PC-9 (cell line): Measurements from ENCODE around the gene ZNF598. TPM values are rescaled to one million over a fixed set of nuclear protein-coding genes. Genes with fewer than 3 reads are reported as not detected.

Source experiments
- BruUV-seq: library from RNA; stranded (reverse); fragments of 400-500 nt; replicated peaks from 2 replicates; lab custom pipeline; 2021; lab: Mats Ljungman, UMichigan
- CTCF ChIA-PET: fragments of 300-600 bp; sonication (Branson Sonifier 250); formaldehyde crosslinking; loops from one replicate; lab custom pipeline; 2022; ENCODE audit warnings: antibody characterized with exemption; lab: Charles Lee
- POLR2A ChIA-PET: fragments of 300-600 bp; sonication (Branson Sonifier 250); formaldehyde crosslinking; loops from one replicate; lab custom pipeline; 2022; ENCODE audit warnings: antibody characterized with exemption; ENCODE audit not compliant: unreplicated experiment; lab: Charles Lee
- DNase-seq, 2 experiments: peaks; one replicate each; pipeline versions ENCODE4 v3.0.0 to v3.0.0-alpha.2; 2015 to 2022; ENCODE audit warnings: mixed read lengths in 1 of 2
- H2AFZ ChIP-seq: fragments of 200-600 bp; sonication (generic); 2 replicates; pipeline ENCODE4 v1.8.1; 2017; ENCODE audit warnings: antibody characterized with exemption
- H3F3A ChIP-seq: fragments of 200-600 bp; sonication (generic); 2 replicates; pipeline ENCODE4 v1.8.1; 2017; ENCODE audit warnings: antibody characterized with exemption, mild to moderate bottlenecking, low read depth; ENCODE audit not compliant: insufficient read depth
- H3K27ac ChIP-seq: fragments of 200-600 bp; sonication (generic); 2 replicates; pipeline ENCODE4 v1.6.1; 2016; ENCODE audit warnings: mixed run types
- H3K27me3 ChIP-seq: fragments of 200-600 bp; sonication (generic); 2 replicates; pipeline ENCODE4 v1.6.1; 2016; ENCODE audit warnings: low read depth, mixed run types; ENCODE audit not compliant: insufficient read depth
- H3K36me3 ChIP-seq: fragments of 200-600 bp; sonication (generic); 2 replicates; pipeline ENCODE4 v1.6.1; 2016; ENCODE audit warnings: low read depth, mixed run types
- H3K4me1 ChIP-seq: fragments of 200-600 bp; sonication (generic); replicated peaks from 2 replicates; pipeline ENCODE4 v1.6.1; 2016; ENCODE audit warnings: mixed run types; ENCODE audit not compliant: insufficient read depth
- H3K4me2 ChIP-seq: fragments of 200-600 bp; sonication (generic); 2 replicates; pipeline ENCODE4 v1.6.1; 2017; ENCODE audit warnings: mixed run types
- H3K4me3 ChIP-seq: fragments of 200-600 bp; sonication (generic); 2 replicates; pipeline ENCODE4 v1.6.1; 2016; ENCODE audit warnings: mixed run types
- H3K79me2 ChIP-seq: fragments of 200-600 bp; sonication (generic); 2 replicates; pipeline ENCODE4 v1.6.1; 2017; ENCODE audit warnings: low read depth, mixed run types
- H3K9me2 ChIP-seq: fragments of 200-600 bp; sonication (generic); 2 replicates; pipeline ENCODE4 v1.8.1; 2017; ENCODE audit warnings: mild to moderate bottlenecking; ENCODE audit not compliant: insufficient read depth
- H3K9me3 ChIP-seq: fragments of 200-600 bp; sonication (generic); 2 replicates; pipeline ENCODE4 v1.8.1; 2016; ENCODE audit warnings: low read depth; ENCODE audit not compliant: insufficient read depth
- H4K20me1 ChIP-seq: fragments of 200-600 bp; sonication (generic); 2 replicates; pipeline ENCODE4 v1.8.1; 2017; ENCODE audit not compliant: insufficient read depth
- CTCF ChIP-seq: fragments of 200-600 bp; sonication (generic); conservative IDR thresholded peaks from 2 replicates; pipeline ENCODE4 v1.6.1; 2017; ENCODE audit warnings: mixed run types, antibody characterized with exemption, mild to moderate bottlenecking, moderate library complexity
- EZH2 ChIP-seq: fragments of 200-600 bp; sonication (generic); IDR thresholded peaks from 2 replicates; pipeline ENCODE4 v1.8.0; 2017; ENCODE audit warnings: antibody characterized with exemption, low read depth
- intact Hi-C: fragments of 100-400 bp; cut with micrococcal nuclease; formaldehyde crosslinking; loops from one replicate; pipeline ENCODE4 v1.10.0; 2022; ENCODE audit not compliant: unreplicated experiment
- total RNA-seq: library from RNA; stranded (reverse); gene quantifications from 2 replicates; pipeline ENCODE4 v1.2.3, GENCODE V29; 2021

Gene ZNF598
- total RNA-seq, 1 experiment from 2014 or later, result 72.5 TPM

- H3K4me1 ChIP-seq, result no peaks in the 10 kb centered on the region
- POLR2A ChIA-PET, result no interaction called here
- H3K4me2 ChIP-seq, result no peak overlapping the region
- no peaks in the 10 kb centered on the region for H3K79me2 ChIP-seq
- no peaks in the 10 kb centered on the region for H3K9me2 ChIP-seq
- H3K36me3 ChIP-seq, result no peaks in the 10 kb centered on the region
- intact Hi-C loops, result no loop called here
- no peak overlapping the region for H3K27ac ChIP-seq
- BruUV-seq, result no TSS peak
- H4K20me1 ChIP-seq, result no peaks in the 10 kb centered on the region
- no peaks in the 10 kb centered on the region for H3K9me3 ChIP-seq
- H3F3A ChIP-seq, result peaks cover 5% of the 10 kb centered on the region; the same call in 1 of the 2 replicates
- no peak for DNase-seq
- CTCF ChIA-PET, result no interaction called here
- TF ChIP-seq EZH2 (no peak), CTCF (no peak)
- no peak overlapping the region for H2AFZ ChIP-seq
- no peaks in the 10 kb centered on the region for H3K27me3 ChIP-seq
- no peak overlapping the region for H3K4me3 ChIP-seq
Measured at GRCh38 chr16:2054543-2055245, 45.1 kb upstream of the ZNF598 start.

GRCh38 chr16:2053897-2054296 lies 44.3 kb upstream of the ZNF598 start:
- no peaks in the 10 kb centered on the region for H4K20me1 ChIP-seq
- H3K27ac ChIP-seq, result no peak overlapping the region
- no peaks in the 10 kb centered on the region for H3K27me3 ChIP-seq
- H3K9me3 ChIP-seq, result no peaks in the 10 kb centered on the region
- BruUV-seq, result no TSS peak
- ChIA-PET POLR2A (no interaction called here), CTCF (no interaction called here)
- peaks cover 4% of the 10 kb centered on the region for H3K4me1 ChIP-seq
- H3K4me2 ChIP-seq, result no peak overlapping the region
- H3K4me3 ChIP-seq, result no peak overlapping the region
- H3K9me2 ChIP-seq, result no peaks in the 10 kb centered on the region
- no peaks in the 10 kb centered on the region for H3K36me3 ChIP-seq
- H3F3A ChIP-seq, result peaks cover 5% of the 10 kb centered on the region; the same call in 1 of the 2 replicates
- intact Hi-C loops, result no loop called here
- H3K79me2 ChIP-seq, result peaks cover 8% of the 10 kb centered on the region
- TF ChIP-seq CTCF (no peak), EZH2 (no peak)
- DNase-seq, result no peak
- no peak overlapping the region for H2AFZ ChIP-seq

GRCh38 chr16:2053211-2053610 lies 43.6 kb upstream of the ZNF598 start:
- Histone ChIP-seq H3K4me2 (no peak overlapping the region), H3K79me2 (peaks cover 15% of the 10 kb centered on the region), H3K9me3 (no peaks in the 10 kb centered on the region), H3K27ac (no peak overlapping the region), H3K4me1 (peaks cover 7% of the 10 kb centered on the region), H3K36me3 (no peaks in the 10 kb centered on the region), H3F3A (peaks cover 9% of the 10 kb centered on the region; the same call in 1 of the 2 replicates), H3K27me3 (no peaks in the 10 kb centered on the region), H2AFZ (no peak overlapping the region), H3K9me2 (no peaks in the 10 kb centered on the region), H3K4me3 (no peak overlapping the region), H4K20me1 (no peaks in the 10 kb centered on the region)
- ChIA-PET CTCF (no interaction called here), POLR2A (no interaction called here)
- DNase-seq, result no peak
- intact Hi-C loops, result no loop called here
- BruUV-seq, result no TSS peak
- TF ChIP-seq EZH2, result no peak
- no peak for TF ChIP-seq CTCF
